GM19438 (cell line): ENCODE results near the gene CD300LB.
"Not testable (repeated sequence)": the region's sequence is repeated elsewhere in the genome, so short reads cannot be mapped to it uniquely, and the experiment has no call there.

Experiments
- ATAC-seq: cut with Tn5 transposase; IDR thresholded peaks from one replicate; pipeline ENCODE4 v1.9.1; 2021; ENCODE audit warnings: low read depth; ENCODE audit not compliant: unreplicated experiment

The CD300LB gene

GRCh38 chr17:74502861-74503260 lies 28.4 kb downstream of the CD300LB start:
- ATAC-seq = no peak

GRCh38 chr17:74499992-74500391 lies 31.3 kb downstream of the CD300LB start:
- ATAC-seq = no peak

GRCh38 chr17:74497471-74497870 lies 33.8 kb downstream of the CD300LB start:
- no peak for ATAC-seq

GRCh38 chr17:74493331-74493833 lies 37.9 kb downstream of the CD300LB start:
- ATAC-seq = no peak

- ATAC-seq = no peak
Measured at GRCh38 chr17:74491626-74492025, 39.6 kb downstream of the CD300LB start.

- ATAC-seq = no peak
Measured at GRCh38 chr17:74490716-74491115, 40.6 kb downstream of the CD300LB start.

- ATAC-seq = not testable (repeated sequence)
Measured at GRCh38 chr17:74488276-74488675, 43.0 kb downstream of the CD300LB start.

GRCh38 chr17:74485841-74486240 lies 45.4 kb downstream of the CD300LB start:
- no peak for ATAC-seq

- ATAC-seq = no peak
Measured at GRCh38 chr17:74485022-74485743, 46.1 kb downstream of the CD300LB start.

GRCh38 chr17:74484066-74484465 lies 47.2 kb downstream of the CD300LB start:
- ATAC-seq = no peak

GRCh38 chr17:74481621-74482020 lies 49.7 kb downstream of the CD300LB start:
- ATAC-seq = no peak

- no peak for ATAC-seq
Measured at GRCh38 chr17:74480290-74480689, 51.0 kb downstream of the CD300LB start.

- no peak for ATAC-seq
Measured at GRCh38 chr17:74478420-74479100, 52.7 kb downstream of the CD300LB start.

- ATAC-seq = no peak
Measured at GRCh38 chr17:74477411-74477810, 53.9 kb downstream of the CD300LB start.

GRCh38 chr17:74475189-74475588 lies 56.1 kb downstream of the CD300LB start:
- no peak for ATAC-seq

GRCh38 chr17:74474043-74474792 lies 57.1 kb downstream of the CD300LB start:
- no peak for ATAC-seq

GRCh38 chr17:74473294-74473693 lies 58.0 kb downstream of the CD300LB start:
- ATAC-seq = no peak

GRCh38 chr17:74472890-74473289 lies 58.4 kb downstream of the CD300LB start:
- ATAC-seq = no peak

- no peak for ATAC-seq
Measured at GRCh38 chr17:74471341-74471740, 59.9 kb downstream of the CD300LB start.
